Measurements from ENCODE around the gene ADSS1.

GRCh38 chr14:104794993-104795780 is 71.2 kb downstream of the ADSS1 start, which contains the start of gene AKT1:
- TF ChIP-seq CTCF (IDR thresholded peaks at IDR 0.05): no peak
- no peak for TF ChIP-seq POLR2A (IDR thresholded peaks at IDR 0.05)

Measured in esophagus squamous epithelium (tissue), 4 donors.